HG02588 (cell line): Measurements from ENCODE around the gene IL13RA1.
"Not testable (repeated sequence)": the region's sequence is repeated elsewhere in the genome, so short reads cannot be mapped to it uniquely, and the experiment has no call there.

ENCODE experiments used
- ATAC-seq: cut with Tn5 transposase; IDR thresholded peaks from one replicate; pipeline ENCODE4 v1.9.1; 2021; ENCODE audit warnings: mild to moderate bottlenecking, moderate library complexity; ENCODE audit not compliant: unreplicated experiment

Gene IL13RA1

DNA sequence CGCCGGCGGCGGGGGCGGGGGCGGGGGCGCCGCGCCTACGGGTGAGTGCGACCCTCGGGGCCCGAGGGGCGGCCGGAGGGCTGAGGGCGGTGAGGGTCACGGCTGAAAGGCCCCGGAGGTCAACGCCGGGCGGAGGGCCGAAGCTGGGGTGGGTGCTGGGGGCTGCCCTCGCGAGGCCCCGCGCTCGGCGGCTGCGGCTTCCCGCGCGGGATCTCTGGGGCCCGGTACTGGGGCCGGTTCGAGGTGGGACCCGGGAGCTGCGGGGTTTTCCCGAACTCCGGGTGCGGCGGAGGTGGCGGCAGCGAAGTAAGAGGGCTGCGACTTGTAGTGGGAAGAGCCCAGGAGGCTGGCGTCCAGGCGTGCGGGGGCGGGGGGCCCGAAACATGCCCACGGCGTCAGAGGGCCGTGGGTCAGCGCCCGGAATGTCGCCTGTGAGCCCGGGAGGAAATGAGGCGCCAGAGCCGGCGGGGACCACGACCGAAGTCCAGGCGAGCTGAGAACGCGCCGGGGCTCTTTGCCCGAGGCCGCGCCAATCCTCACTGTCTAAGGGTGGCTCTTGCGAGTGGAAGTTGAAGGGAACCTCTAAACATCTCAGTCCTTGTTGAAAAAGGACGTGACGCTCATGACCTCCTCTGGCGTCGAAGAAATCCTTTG lies 407 bp downstream of the IL13RA1 start:
- peak; percentile 15 for ATAC-seq

DNA sequence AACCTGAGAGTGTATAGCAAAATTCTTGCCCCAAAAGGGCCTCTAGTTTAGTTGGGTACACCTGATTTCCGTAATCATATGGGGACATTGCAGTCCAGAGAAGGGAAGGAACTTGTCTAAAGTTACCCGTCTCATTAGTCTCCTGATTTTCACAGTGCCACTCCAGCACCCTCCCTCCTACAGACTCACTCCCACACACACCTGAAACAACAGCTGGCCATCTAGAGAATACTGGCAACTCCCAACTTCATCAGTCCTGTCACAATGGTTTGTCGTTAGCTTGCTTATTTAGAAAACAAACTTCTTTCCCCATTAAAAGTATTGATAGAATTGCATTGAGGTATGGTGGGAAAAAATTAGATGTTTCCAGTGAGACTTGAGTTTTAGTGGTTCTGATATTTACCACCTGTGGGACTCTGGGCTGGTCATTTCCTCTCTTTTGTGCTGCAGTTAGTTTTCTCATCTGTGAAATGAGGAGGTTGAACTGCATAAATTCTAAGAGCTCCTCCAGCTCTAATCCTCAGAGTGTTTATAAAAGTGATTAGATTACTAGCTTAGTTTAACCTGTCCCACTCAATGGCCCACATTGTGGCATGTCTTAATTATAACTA lies 1.7 kb downstream of the IL13RA1 start:
- no peak for ATAC-seq

DNA sequence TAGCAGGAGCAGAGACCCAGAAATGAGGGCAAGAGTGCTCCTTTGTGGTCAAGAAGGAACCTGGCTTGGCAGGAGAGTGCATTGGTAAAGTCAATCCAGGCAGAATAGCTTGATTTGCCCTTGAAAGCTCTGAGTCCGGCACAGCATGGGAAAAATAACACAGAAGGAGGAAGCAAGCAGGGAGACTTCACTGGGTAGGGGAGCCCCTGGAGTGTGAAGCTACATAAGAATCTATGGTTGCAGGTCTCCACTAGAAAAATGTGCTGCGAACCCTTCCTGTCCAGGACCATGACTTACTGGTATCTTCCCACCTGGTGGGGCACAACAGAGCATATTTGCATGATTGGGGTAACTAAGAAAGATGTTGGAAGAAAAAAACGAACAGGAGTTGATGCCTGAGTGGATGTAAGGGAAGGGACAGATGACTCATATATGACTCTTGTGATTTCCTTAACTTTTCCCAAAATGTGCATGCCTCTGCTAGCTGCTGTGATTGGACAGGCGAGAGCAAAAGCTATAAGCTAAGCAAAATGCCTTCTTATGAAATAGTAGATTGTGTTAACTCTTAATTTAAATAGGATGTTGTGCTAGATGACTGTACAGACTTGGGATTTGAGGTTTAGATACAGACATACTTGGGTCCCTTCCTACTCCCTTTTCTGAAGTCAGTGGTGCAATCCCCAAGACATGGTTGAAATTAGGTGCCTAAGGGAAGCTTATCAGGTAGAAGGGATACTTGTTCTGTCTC lies 3.3 kb downstream of the IL13RA1 start:
- ATAC-seq = no peak

DNA sequence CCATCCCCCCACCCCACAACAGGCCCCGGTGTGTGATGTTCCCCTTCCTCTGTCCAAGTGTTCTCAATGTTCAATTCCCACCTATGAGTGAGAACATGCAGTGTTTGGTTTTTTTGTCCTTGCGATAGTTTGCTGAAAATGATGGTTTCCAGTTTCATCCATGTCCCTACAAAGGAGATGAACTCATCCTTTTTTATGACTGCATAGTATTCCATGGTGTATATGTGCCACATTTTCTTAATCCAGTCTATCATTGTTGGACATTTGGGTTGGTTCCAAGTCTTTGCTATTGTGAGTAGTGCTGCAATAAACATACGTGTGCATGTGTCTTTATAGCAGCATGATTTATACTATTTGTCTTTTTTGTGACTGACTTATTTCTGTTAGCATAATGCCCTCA lies 5.1 kb downstream of the IL13RA1 start:
- not testable (repeated sequence) for ATAC-seq

DNA sequence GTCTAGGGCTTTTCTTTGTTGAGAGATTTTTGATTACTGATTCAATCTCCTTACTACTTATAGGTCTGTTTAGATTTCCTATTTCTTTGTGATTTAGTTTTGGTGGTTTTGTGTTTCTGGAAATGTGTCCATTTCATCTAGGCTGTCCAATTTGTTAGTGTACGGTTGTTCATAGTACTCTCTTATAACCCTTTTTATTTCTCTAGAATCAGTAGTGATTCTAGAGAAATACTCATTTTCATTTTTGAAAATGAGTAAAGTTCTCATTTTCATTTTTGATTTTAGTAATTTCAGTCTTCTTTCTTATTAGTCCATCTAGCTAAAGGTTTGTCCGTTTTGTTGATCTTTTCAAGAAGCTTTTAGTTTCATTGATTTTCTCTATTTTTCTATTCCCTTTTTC lies 7.5 kb downstream of the IL13RA1 start:
- ATAC-seq = no peak

DNA sequence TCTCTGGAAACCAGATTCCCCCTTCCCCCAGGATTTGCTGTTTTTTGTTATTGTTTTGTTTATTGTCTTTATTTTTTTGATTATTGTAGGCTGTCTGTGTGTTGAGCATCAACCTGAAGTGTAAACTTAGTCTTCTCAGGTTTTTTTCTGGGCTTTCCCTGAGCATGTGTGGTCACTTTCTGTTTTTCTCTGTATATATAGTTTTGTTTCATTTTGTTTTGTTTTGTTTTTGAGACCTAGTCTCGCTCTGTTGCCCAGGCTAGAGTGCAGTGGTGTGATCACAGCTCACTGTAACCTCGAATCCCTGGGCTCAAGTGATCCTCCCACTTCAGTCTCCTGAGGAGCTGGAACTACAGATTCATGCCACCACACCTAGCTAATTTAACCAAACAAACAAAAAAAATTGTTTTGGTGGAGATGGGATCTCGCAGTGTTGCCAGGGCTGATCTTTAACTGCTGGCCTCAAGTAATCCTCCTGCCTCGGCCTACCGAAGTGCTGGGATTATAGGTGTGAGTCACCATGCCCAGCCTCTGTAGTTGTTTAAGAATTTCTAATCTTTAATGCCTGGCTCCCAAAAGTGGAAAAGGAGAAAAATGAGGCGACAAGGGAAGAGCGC lies 9.1 kb downstream of the IL13RA1 start:
- ATAC-seq = peak; percentile 80

DNA sequence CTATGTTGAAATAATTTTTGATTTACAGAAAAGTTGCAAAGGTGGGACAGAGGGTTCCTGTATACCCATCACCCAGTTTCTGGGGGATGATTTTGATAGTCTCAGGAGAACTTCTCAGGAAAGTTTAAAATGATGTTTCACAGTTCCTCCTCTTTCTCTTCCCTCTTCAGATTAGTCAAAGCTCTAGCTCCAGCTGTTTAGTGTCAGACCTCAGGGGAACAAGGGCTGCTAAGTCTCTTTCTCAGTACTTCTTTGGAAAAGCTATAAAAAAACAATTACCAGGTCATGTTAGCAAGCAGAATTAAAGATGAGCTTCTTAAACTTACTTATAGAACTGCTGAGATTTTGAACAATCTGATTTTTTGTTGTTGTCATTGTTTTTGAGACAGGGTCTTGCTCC lies 12.2 kb downstream of the IL13RA1 start:
- no peak for ATAC-seq

DNA sequence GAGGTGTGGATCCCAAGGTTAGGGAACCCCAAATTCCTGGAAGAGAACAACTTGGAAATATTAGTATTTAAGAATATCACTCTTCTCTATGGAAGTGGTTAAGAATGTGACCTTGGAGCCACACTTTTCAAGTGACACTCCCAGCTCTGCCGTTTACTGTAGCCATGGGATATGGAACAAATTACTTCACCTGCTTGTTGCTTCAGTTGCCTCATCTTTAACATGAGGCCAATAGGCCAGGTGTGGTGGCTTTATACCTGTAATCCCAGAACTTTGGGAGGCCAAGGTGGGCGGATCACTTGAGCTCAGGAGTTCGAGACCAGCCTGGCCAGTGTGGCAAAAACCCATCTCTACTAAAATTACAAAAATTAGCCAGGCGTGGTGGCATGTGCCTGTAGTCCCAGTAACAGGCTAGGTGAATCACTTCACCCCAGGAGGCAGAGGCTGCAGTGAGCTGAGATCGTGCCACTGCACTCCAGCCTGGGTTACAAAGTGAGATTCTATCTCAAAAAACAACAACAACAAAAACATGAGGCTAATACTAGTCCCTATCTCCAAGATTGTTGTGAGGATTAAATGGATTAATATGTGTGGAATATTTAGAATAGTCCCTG lies 13.0 kb downstream of the IL13RA1 start:
- ATAC-seq = no peak

DNA sequence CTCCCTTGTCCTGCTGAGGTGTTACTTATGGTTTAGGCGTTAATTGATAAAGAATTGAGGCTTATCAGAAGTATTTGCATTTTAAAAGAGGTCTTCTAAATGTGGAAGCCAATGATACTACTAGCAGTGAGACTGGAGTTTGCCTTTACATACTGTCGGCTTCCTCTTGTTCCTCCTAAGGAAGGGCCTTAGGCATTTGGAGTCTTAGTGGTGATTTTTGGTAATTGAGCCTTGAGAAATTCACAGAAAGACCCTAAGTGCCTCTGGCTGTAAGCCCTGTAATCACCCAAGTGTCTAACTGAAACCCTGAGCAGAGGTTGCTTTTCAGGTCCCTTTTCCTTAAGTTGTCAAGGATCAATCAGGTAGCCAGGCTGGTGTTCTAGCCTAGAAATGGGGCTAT lies 14.8 kb downstream of the IL13RA1 start:
- no peak for ATAC-seq

DNA sequence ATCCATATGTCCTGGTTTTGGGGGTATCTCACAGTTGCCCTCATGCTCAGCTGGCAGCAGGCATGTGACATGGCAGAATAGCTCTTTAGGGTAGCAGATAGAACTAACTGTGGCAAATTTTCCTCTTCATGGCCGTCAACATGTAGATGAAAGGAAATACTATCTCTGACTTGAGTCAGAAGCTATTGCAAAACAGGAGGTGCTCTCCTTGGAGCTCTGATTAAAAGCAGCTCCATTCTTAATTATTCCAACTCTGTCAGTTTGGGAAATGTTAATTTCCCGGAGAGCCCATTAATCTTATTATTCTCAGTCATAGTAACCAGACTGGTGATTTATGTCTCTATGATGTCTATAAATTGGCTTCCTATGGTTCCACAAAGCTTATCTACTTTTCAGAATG lies 18.2 kb downstream of the IL13RA1 start:
- ATAC-seq = no peak

DNA sequence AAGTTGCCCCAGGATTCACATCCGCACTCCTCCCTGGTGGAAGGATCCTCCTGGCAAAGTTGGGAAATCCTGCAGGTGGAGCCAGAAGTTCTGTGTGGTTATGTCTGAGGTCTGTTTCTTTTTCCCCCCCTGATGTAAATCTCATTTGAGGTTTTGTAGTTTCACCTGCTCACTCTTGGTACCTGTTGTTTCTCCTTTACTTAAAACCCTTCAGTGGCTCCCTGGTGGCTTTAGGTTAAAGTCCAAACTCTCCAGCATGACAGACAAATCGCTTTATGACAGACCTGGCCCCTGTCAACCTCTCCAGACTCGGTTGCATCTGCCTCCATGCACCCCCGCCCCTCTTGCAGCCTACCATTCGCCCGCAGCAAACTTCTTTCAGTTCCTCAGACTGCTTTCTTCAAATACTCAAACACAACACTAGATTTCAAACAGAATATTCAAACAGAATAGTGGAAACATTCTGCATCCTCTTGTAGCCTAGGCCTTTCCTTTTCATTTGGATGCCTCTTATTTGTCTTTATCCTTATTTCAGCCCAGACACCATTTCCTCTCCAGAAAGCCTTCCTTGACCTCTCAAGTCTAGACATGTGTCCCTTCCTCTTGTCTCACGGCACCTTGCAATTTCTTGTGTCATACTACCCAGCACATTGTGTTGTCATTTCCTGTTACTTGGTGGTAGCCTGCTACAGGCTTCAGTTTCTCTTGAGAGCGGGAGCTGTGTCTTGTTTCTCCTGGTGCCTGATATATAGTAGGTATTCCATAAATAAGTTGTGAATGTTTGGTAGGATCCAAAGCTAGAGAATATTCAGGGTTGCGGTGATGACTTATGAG lies 24.8 kb downstream of the IL13RA1 start:
- peak; percentile 82 for ATAC-seq

DNA sequence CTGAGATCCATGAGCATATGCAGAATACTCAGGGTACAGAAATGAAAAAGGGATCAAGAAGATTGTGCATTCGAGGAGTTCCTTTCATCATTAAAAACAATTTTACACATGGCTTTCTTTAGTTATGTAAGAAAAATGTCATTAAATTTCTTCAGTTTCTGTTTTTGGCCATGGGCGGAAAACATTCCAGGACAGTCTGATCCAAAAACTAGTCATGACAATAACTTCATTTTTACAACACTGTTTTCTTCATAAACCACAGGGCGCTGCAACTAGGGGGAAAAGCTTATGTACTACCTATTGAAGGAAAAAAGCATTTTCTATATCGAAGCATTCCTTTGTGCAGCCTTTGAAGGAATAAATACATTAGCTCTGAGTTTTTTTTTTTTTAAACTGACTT lies 28.2 kb downstream of the IL13RA1 start:
- ATAC-seq = no peak

DNA sequence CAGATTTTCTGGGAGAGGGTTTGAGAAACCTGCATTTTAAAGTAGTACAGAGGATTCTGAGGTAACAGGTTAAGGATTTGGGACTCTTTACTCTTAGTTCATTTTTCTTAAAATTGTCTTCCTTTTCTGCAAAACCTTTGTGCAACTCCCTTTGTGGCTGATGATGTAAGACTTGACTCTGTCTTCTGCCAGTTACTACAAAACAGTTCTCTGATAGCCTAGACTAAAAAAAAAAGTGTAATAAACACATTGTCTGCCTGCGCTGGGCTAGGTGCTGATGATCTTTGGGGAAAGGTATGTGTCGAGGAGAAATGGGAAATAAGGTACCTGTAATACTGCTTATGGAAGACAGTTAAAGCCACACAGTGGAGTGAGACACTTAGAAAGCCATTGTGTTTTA lies 28.7 kb downstream of the IL13RA1 start:
- no peak for ATAC-seq

DNA sequence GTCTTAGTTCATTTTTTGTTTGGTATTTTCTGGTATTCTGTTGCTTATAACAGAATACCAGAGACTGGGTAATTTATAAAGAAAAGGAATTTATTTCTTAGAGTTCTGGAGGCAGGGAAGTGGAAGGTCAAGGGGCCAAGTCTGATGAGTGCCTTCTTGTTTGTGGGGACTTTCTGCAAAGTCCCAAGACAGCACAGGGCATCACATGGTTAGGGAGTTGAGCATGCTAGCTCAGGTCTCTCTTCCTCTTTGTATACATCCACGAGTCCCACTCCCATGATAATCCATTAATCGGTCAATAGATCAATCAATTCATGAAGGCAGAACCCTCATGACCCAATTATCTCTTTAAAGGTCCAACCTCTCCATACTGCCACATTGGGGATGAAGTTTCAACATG lies 31.1 kb downstream of the IL13RA1 start:
- no peak for ATAC-seq

DNA sequence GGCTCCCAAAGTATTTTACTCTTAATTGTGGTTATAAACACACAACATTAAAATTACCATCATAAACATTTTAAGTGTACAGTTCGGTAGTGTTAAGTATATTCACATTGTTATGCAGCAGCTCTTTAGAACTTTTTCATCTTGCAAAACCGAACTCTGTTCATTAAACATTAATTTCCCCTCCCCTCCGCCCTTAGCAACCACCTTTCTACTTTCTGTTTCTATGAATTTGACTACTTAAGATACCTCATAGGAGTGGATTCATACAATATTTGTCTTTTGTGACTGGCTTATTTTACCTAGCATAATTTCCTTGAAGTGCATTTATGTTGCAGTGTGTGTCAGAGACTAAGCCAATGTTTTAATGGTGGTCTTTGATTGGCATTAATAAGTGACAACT lies 32.6 kb downstream of the IL13RA1 start:
- ATAC-seq = no peak

DNA sequence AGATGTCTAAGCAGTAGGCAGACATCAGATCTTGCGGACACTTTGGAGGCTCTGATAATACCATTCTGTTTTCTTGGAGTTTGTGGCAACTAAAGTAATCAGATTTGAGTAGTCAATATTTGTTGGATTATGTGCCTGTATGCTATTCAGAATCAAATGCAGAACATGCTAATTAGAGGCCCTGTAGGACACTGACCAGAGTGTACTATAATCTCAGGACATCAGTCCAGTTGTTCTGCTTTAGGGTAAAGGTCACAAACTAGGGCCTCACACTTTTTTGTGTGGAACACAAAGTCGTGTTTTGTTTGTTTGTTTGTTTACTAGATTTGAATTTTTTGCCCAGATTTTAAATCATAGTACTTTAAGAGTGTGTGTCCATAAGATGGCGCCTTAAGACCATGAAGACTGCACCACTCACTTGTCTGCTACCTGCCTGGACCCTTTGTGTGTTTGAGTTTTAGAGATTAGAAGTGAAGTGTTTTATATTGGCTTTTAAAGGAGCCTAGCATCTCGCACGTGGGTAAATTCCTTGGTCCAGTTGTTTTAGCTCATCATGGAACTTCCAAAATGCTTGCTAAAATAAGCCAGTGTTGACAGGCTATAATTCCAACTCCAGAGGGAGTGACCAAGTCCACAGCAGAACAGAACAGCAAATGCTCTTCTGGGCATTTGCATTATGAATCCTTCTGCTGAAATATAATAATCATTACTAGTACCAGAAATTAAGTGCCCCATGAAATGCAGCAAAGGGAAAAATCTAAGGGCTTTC lies 34.7 kb downstream of the IL13RA1 start:
- ATAC-seq = no peak

DNA sequence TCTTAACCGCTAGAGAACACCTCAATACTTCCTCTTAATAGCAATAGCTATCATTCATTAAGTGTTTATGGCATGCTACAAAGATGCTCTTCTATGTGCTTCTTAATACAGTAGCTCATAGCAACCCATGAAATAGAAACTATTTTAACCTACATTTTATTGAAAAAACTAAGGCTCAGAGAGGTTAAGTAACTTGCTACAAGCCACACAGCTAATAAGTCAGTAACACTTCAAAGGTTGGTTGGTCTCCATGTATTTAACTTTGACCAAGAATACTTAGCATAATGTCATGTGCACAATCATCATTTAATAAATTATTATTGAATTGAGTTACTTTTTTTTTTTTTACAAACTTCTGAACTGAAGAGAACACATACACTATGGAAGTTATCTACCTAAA lies 36.1 kb downstream of the IL13RA1 start:
- no peak for ATAC-seq

DNA sequence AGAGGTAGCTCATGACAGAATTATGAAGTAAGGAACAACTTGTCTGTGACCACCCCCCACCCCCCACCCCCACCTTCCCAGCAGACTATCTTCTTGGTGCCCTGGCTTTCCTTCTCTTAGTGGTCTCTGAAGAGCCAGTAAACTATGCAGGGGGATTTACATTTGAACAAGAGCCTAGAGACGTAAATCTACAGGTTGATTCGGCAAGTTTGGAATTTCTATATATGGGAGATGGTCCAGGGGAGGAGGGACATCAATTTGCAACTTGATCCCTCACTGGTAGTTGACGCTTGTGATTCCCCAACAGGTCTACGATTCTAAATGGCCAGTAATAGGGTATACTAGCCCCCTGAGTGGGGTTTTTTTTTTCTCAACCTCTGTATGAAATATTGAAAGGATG lies 36.7 kb downstream of the IL13RA1 start:
- no peak for ATAC-seq

DNA sequence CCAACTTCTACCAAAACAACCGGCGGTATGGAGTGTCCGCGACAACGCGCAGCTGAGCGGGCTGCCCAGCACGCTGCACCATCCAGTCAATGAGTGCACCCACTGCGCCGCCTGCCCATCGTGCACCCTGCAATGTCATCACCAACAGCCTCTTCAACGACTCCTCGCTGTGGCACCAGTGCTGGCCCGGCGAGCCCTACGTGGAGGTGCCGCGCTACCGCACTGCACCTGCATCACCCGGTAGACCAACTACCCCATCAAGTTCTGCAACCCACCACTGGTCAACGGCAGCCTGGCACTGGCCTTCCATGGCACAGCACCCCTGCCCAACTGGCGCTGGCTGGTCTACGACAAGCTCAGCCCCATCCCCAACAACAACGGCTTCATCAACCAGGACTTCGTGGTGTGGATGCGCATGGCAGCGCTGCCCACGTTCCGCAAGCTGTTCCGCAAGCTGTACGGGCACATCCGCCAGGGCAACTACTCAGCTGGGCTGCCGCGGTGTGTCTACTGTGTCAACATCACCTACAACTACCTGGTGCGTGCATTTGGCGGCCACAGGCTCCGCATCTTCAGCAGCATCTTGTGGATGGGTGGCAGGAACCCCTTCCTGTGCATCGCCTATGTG lies 42.8 kb downstream of the IL13RA1 start:
- ATAC-seq = no peak
